ENCODE data around the gene ZNF880. TPM values are rescaled to one million over a fixed set of nuclear protein-coding genes. Genes with fewer than 3 reads are reported as not detected.

The ZNF880 gene
- total and polyA plus RNA-seq, 12 donors, result 7.5 to 23.1 (median 17.7) TPM

GRCh38 chr19:52343548-52343947, 26.2 kb upstream of the ZNF880 start:
- TF ChIP-seq CTCF (IDR thresholded peaks at IDR 0.05) (peak; percentile 31 to 62 (median 56)), POLR2A (IDR thresholded peaks at IDR 0.05) (no peak)
- peak; percentile 34 to 88 (median 68) for DNase-seq
- no peaks in the 10 kb centered on the region for H3K36me3 ChIP-seq (replicated peaks in 1 of 2)
- no peaks in the 10 kb centered on the region for H3K27me3 ChIP-seq
- H3K27ac ChIP-seq, result no peak overlapping the region
- no peaks in the 10 kb centered on the region for H3K4me1 ChIP-seq (replicated peaks in 1 of 2)
- intact Hi-C loops (cut with DNase I), result no loop called here
- WGBS, 4 donors, result 23 to 39% (median 24%) methylated on average over 4 to 8 of the region's 8 CpGs
- H3K4me3 ChIP-seq, result no peak overlapping the region
- no peaks in the 10 kb centered on the region for H3K9me3 ChIP-seq (replicated peaks in 1 of 3)

DNA sequence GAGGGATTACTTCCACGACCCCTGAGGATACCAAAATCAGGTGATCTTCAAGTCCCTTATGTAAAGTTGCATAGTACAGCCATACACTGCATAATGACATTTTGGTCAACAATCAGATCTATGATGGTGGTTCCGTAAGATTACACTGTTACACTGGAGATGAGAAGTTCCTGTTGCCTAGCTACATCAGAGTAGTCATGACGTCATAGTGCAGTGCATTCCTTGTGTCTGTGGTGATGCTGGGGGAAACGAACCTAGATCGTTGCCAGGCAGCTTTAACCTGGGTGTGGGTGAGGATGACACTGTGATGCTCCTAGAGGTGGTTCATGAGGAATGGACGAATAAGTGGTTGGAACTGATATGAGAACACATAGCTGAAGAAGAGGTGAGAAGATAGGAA, 24.6 kb upstream of the ZNF880 start:
- no peaks in the 10 kb centered on the region for H3K27me3 ChIP-seq
- H3K9me3 ChIP-seq (replicated peaks in 1 of 3), result no peaks in the 10 kb centered on the region
- intact Hi-C loops (cut with DNase I), result no loop called here
- 86 to 93% (median 89%) methylated on average over 6 of the region's 6 CpGs for WGBS, 4 donors
- peaks cover 0 to 13% of the 10 kb centered on the region in 2 donors for H3K36me3 ChIP-seq (replicated peaks in 1 of 2)
- H3K27ac ChIP-seq, result no peak overlapping the region
- H3K4me1 ChIP-seq (replicated peaks in 1 of 2), result no peaks in the 10 kb centered on the region
- TF ChIP-seq POLR2A (IDR thresholded peaks at IDR 0.05) (no peak), CTCF (IDR thresholded peaks at IDR 0.05) (no peak)
- DNase-seq, result no peak
- no peak overlapping the region for H3K4me3 ChIP-seq

GRCh38 chr19:52351512-52351911, 18.2 kb upstream of the ZNF880 start:
- no peaks in the 10 kb centered on the region for H3K4me1 ChIP-seq (replicated peaks in 1 of 2)
- no peak overlapping the region for H3K27ac ChIP-seq
- peaks cover 0 to 40% of the 10 kb centered on the region in 2 donors for H3K36me3 ChIP-seq (replicated peaks in 1 of 2)
- WGBS, 4 donors, result 79 to 89% (median 84%) methylated on average over 7 to 9 of the region's 9 CpGs
- intact Hi-C loops (cut with DNase I), result no loop called here
- no peaks in the 10 kb centered on the region for H3K9me3 ChIP-seq (replicated peaks in 1 of 3)
- H3K27me3 ChIP-seq, result no peaks in the 10 kb centered on the region
- DNase-seq, result no peak
- TF ChIP-seq POLR2A (IDR thresholded peaks at IDR 0.05) (no peak), CTCF (IDR thresholded peaks at IDR 0.05) (no peak)
- H3K4me3 ChIP-seq, result no peak overlapping the region

DNA sequence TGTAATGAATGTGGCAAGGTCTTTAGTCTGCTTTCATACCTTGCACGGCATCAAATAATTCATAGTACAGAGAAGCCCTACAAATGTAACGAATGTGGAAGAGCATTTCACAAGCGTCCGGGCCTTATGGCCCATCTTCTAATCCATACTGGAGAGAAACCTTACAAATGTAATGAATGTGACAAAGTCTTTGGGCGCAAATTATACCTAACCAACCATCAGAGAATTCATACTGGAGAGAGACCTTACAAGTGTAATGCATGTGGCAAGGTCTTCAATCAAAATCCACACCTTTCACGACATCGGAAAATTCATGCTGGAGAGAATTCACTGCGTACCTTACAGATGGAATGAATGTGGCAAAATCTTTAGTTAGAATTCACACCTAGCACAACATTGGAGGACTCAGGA, 3.3 kb upstream of the ZNF880 start:
- Histone ChIP-seq H3K4me3 (no peak overlapping the region), H3K9me3 (replicated peaks in 1 of 3) (peaks cover 0 to 45% (median 14%) of the 10 kb centered on the region in 3 donors), H3K27me3 (no peaks in the 10 kb centered on the region), H3K27ac (no peak overlapping the region), H3K36me3 (replicated peaks in 1 of 2) (peaks cover 0 to 6% of the 10 kb centered on the region in 2 donors), H3K4me1 (replicated peaks in 1 of 2) (peaks cover 5% of the 10 kb centered on the region in 2 donors)
- DNase-seq, result no peak
- 95 to 97% (median 96%) methylated on average over 8 of the region's 8 CpGs for WGBS, 4 donors
- intact Hi-C loops (cut with DNase I), result no loop called here
- TF ChIP-seq POLR2A (IDR thresholded peaks at IDR 0.05) (no peak), CTCF (IDR thresholded peaks at IDR 0.05) (no peak)

Measured in adrenal gland (tissue), 12 donors.